Left cardiac atrium (tissue), 4 donors: Measurements from ENCODE around the gene PRTG. TPM values are rescaled to one million over a fixed set of nuclear protein-coding genes. Genes with fewer than 3 reads are reported as not detected.
A peak's percentile ranks its signal among the peaks of the same experiment; 100 is the strongest.

ENCODE experiments used
- ATAC-seq, 2 donors: fragments of 200-7000 bp; cut with Tn5 transposase; one replicate each; pipeline ENCODE4 v1.9.1; 2020; ENCODE audit warnings: mild to moderate bottlenecking in 2 of 2, moderate library complexity in 2 of 2
- DNase-seq: peaks from one replicate; pipeline ENCODE4 v3.0.0-alpha.2; 2020
- intact Hi-C, 2 donors: fragments of 100-400 bp; cut with DNase I; formaldehyde crosslinking; loops; one replicate each; pipeline versions ENCODE4 v1.14.1 to v1.15.1; 2022 to 2023
- total RNA-seq, 2 donors: library from RNA; stranded (reverse); fragmentation: NEBNext Ultra II Directional; extraction: Animal tissue kit (Norgen Biotek cat#: 25700); gene quantifications; one replicate each; pipeline ENCODE4 v1.2.1, GENCODE V29; 2021
- donor health status: DM: no; HTN: yes; CAD: no.
- donor health status: DM: no; HTN: yes; CAD: no; lungs with severe emphysema.
- donor health status: DM: yes; HTN: yes; CAD: no.
- donor health status: Dilated cardiomyopathy.

Gene PRTG
- total RNA-seq, 2 donors from 2014 or later, result 1.1 to 1.3 TPM

GRCh38 chr15:55589287-55589686 is 153.7 kb downstream of the PRTG start:
- DNase-seq, result no peak
- ATAC-seq, result no peak
- intact Hi-C loops, result no loop called here

- DNase-seq (no peak), ATAC-seq (no peak)
- intact Hi-C loops, result no loop called here
Measured at GRCh38 chr15:55588815-55589115, 154.2 kb downstream of the PRTG start.

GRCh38 chr15:55588070-55588814 is 154.7 kb downstream of the PRTG start, which contains the start of gene PYGO1:
PYGO1 (minus strand) TSS chr15:55588345; CDS start chr15:55587883, 462 bp downstream.
- ATAC-seq, result peak; percentile 85 to 88
- intact Hi-C loops, result no loop called here
- peak; percentile 73 for DNase-seq

DNA sequence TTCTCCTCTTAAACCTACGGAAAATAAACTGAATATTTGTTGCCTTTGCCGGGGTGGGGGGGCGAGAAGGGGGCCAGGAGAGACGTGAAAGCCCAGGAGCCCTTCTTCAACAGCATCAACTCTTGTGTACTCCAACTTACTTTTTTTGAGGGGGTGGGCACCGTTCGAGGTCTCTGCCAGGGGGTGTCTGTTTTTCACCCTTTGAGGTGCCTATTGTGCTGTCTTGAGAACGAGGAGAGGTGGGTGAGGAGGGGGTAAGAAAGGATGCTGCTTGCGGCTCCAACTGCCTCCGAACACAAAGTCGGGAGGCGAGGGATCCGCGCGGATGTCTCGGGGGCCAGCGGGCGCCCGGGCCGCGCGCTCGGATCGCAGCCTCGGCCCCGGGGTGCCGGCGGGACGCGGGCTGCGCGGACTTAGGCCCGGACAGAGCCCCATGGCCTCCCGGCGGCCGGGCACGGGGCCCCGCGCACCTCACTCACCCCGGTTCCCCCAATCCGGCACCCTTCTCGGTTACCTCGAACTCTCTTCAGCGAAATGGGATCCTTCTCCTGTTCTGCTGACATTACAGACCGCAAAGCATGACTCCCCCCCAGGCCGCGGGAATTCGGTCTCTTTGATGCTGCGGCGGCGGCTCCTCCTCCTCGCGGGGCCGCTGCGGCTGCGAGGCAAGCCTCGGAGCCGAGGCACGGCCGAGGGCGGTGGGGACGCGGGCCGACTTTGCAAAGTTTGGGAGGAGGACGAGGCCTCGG is 155.5 kb downstream of the PRTG start:
- intact Hi-C loops, result no loop called here
- ATAC-seq, result peak; percentile 50 to 54
- peak; percentile 39 for DNase-seq

DNA sequence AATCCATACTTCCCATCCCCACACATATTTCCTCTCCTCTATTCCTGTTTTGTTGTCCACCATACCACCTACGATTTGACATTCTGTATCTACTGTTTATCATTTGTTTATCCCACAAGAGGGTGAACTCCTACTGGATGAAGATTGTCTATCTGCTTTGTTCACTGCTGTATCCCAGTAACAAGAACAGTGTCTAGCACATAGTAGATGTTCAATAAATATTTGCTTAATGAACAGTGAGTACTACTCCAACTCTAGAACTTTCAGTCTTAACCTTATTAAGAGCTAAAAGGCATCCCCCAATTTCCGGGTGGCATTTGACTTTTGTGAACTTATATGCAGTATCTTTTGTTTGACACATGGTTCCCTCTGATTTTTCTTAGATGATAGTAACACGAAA is 156.1 kb downstream of the PRTG start:
- intact Hi-C loops, result no loop called here
- DNase-seq (no peak), ATAC-seq (no peak)

DNA sequence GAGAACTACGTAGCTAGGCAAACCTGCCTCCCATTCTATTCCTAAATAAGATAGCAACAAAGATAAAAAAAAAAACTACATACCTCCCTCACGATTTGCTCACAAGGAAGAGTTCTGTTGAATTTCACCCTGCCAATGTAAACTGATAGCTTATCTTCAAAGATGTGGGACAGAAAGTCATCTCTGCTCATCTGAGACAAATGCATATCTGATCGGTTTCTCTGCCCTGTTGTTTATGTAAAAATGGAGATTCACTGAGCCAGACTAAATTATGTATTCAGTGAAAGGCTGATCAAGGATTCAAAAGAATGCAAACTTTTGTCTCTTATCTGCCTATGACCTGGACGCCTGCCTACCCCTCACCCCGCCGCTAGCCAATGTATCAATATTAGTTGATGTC is 166.0 kb downstream of the PRTG start:
- intact Hi-C loops, result no loop called here
- ATAC-seq, result no peak

DNA sequence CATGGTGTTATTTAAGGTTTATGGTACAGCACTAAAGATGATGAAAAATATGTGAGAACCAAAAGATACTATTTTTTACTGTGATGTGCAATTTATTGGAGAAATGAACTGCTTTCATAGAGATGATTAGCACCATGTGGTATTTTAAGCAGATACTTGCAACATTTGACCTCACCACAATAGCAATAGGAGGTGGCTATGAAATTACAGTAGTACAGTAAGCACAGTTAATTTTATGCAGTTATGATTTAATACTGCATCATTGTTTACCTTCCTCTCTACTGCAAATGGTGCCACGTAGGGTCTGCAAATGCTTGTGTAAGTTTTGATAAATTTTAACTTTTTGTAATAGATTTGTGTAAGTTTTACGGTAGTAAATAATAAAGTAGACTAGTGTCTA is 168.9 kb downstream of the PRTG start:
- ATAC-seq (no peak), DNase-seq (no peak)
- intact Hi-C loops, result no loop called here

More for the DNA sequence above, 166.0 kb downstream of the PRTG start:
- no peak for DNase-seq

DNA sequence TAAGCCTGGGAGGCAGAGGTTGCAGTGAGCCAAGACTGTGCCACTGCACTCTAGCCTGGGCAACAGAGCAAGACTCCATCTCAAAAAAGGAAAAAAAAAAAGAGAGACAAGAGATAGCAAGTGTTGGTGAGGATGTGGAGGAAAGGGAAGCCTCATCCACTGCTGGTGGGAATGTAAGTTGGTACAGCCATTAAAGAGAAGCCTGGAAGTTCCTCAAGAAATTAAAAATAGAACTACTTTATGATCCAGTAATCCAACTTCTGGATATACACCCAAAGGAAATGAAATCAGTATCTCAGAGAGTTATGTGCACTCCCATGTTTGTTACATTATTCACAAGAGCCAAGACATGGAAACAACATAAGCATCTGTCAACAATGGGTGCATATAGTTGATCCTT is 169.7 kb downstream of the PRTG start:
- DNase-seq (no peak), ATAC-seq (no peak)
- intact Hi-C loops, result no loop called here

- intact Hi-C loops, result no loop called here
- ATAC-seq (no peak), DNase-seq (no peak)
Measured at GRCh38 chr15:55564347-55565145, 178.4 kb downstream of the PRTG start.

DNA sequence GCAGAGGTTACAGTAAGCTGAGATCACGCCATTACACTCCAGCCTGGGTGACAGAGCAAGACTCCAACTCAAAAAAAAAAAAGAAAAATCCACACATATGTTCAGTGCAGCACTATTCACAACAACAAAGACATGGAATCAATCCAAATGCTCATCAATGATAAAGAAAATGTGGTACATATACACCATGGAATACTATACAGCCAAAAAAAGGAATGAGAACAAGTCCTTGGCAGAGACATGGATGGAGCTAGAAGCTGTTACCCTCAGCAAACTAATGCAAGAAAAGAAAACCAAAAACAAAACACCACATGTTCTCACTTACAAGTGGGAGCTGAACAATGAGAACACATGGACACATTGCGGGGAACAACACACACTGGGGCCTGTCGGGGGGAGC is 180.4 kb downstream of the PRTG start:
- intact Hi-C loops, result no loop called here
- ATAC-seq (no peak), DNase-seq (no peak)

Other genes starting within 250 kb of the PRTG start
- gene DNAAF4, start 234.9 kb downstream of the PRTG start, total RNA-seq, result under 1 TPM; 0.21 to 0.68 TPM
- gene PYGO1, start 154.8 kb downstream of the PRTG start, total RNA-seq, result 1 to 10 TPM; 4.5 to 6.5 TPM